Daoy (cell line): ENCODE data around the gene SH3YL1. TPM values are rescaled to one million over a fixed set of nuclear protein-coding genes. Genes with fewer than 3 reads are reported as not detected.
A peak's percentile ranks its signal among the peaks of the same experiment; 100 is the strongest.

ENCODE experiments used
- DNase-seq: peaks from one replicate; pipeline ENCODE4 v3.0.0-alpha.2; 2015; ENCODE audit warnings: low read depth
- total RNA-seq: library from RNA; depleted of rRNA; stranded (reverse); fragments of >200 nt; shearing (Covaris generic); gene quantifications from 2 replicates; pipeline ENCODE4 v1.2.3, GENCODE V29; 2014

Gene SH3YL1
- total RNA-seq, 1 experiment from 2014 or later: 36.4 TPM

GRCh38 chr2:282371-283263 lies 18.8 kb upstream of the SH3YL1 start:
- no peak for DNase-seq

- DNase-seq: no peak
Observed at GRCh38 chr2:281381-281780, 17.5 kb upstream of the SH3YL1 start.

DNA sequence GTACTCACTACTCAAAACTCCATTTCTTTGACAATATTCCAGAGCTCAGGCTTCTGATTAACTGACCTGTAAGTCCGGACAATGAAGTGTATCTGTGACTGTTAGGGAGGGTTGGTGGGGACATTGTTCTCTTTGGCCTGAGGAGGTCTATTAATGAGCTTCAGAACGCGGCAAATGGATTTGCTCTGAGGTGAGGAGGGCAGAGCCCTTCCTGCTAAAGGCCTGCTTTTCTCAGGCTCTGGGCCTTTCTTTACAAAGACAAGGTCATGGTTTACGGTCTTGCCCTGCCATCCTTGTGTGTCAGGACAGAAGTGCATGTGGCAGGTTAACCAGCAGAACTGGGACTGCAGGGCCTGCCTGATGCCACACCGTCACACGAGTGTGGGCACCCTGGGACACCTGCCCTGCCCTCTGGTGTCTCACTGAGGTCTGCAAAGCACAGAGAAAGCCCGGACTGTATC lies 16.8 kb upstream of the SH3YL1 start:
- no peak for DNase-seq

DNA sequence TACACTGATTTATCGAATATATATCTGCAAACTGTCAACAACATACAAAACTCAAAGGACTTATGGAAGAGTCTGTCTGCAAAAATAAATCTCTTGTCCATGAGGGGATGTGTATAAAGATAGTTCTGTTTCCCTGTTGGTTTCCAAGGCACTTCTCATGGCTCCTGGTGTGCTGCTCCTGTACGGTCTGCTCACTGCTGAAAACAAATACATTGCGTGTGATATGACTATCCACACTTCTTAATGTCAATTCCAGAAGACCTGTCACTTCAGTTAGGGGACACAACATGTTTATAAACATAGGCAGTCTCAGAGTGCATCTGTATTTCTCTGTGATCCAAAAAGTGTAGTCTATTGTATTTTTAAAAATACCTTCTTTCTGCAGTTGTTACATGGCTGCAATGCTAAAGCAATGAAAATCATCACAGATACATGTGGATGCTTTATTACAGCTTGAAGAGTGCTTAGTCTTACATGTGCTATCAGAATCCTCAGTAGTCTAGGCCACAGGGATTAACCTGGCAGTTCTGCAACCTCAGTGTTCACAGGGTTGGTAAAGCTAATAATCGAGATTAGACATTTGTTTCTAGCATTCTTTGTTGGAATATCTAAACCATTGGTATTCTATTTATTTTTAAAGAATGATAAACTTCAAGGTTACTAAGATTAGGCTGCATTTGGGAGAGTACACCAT lies 16.3 kb upstream of the SH3YL1 start:
- no peak for DNase-seq

GRCh38 chr2:279366-279765 lies 15.5 kb upstream of the SH3YL1 start:
- DNase-seq: no peak

- no peak for DNase-seq
Observed at GRCh38 chr2:278927-279320, 15.1 kb upstream of the SH3YL1 start.

DNA sequence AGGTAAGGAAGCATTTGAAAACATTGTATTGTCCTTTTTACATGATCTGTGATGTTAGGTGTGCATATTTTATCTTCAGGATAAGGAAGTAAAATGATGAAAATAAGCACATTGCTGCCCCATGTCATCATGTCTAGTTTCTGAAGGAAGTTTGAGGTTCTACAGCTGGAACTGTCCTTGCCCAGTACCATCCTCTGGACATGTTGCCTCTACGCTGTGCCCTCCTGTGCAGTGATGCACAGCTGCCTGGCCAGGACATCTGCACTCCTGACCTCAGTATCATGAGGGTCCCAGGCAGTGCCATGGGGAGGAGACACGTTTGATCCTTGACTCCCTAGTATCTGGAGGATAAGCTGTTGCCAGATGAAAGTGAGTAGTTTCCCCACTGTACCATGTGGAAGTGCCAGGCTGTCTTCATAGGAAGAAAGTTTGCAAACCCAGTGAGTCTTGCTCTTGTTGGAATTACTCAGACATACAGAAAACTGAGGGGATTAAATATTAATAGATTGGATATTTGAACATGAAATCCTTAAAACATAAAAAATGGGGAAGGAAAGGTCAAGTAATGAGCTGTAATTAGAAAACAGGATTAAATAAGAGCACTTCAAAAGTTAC lies 14.6 kb upstream of the SH3YL1 start:
- no peak for DNase-seq

GRCh38 chr2:275466-275865 lies 11.6 kb upstream of the SH3YL1 start:
- no peak for DNase-seq

GRCh38 chr2:274503-274902 lies 10.7 kb upstream of the SH3YL1 start:
- DNase-seq: no peak

GRCh38 chr2:273333-273732 lies 9.5 kb upstream of the SH3YL1 start:
- no peak for DNase-seq

- no peak for DNase-seq
Observed at GRCh38 chr2:271917-272316, 8.1 kb upstream of the SH3YL1 start.

DNA sequence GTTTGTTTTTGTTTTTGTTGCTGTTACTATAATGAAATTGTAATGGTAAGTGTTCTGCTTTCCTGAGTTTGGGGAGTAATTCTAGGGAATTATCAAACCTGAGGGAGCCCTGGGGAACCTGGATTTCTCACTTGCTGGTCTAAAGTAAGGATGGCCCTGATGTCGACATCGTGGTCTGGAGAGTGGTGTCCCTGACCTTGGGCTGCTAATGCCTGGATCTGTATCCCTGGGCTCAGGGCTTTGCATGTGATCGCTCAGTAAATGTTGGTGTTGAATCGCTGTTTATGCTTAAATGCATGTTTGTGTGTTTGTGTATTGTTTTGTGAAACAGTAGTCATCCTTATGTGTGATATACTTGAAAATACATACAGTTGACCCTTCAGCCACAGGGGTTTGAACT lies 7.0 kb upstream of the SH3YL1 start:
- DNase-seq: no peak

DNA sequence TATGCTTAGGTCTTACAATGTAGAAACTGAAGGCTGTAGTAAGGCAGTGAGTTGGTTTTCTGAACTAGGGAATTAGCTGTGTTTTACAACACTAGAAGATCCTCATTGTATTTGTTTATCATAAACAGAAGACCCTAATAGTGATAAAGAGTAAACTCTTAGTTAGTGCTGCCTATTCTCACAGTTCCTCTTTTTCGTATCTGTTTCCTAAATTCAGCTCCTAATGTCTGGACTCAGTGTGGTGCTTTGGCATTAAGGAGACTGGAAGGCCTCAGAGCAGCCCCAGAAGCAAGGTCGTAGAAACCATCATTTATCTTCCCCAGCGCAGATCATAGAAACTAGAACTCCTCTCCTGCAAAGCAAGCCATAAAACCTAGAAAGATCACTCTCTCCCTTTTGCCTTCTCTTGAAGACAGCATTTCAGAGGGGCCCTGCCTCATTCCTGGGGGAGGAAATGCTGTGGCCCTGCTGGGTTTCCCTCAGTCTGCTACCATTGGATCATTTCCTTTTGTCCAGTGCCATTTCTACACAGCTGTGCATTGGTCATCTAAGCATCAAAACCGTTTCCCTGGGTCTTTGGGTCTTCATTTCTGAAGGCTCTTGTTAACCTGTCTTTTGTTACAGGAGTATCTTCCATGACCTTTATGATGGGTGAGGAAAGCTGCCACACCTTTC lies 5.7 kb upstream of the SH3YL1 start:
- no peak for DNase-seq

DNA sequence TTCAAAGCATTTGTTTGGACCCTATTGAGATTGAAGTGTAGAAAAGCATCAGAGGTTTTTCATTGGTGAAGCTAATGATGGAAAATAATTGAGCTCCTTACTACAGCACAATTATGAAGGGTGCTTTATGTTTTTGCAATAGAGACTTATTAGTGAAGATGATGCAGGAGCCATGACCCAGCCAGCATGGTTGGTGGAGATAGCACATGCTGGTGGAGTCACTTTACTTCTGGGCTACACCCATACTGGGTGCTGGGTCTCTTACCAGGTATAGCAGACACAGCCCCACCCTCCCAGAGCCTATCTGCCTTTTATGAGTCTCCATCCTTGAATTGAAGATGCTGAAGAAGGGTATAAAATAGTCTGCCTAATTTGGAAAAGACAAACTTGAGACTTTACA lies 4.5 kb upstream of the SH3YL1 start:
- no peak for DNase-seq

GRCh38 chr2:264493-265468 lies 949 bp upstream of the SH3YL1 start, which contains the start of gene ACP1:
Gene ACP1 (plus strand): TSS chr2:264947. CDS start chr2:264965, 18 bp downstream.
- DNase-seq: peak; percentile 98

DNA sequence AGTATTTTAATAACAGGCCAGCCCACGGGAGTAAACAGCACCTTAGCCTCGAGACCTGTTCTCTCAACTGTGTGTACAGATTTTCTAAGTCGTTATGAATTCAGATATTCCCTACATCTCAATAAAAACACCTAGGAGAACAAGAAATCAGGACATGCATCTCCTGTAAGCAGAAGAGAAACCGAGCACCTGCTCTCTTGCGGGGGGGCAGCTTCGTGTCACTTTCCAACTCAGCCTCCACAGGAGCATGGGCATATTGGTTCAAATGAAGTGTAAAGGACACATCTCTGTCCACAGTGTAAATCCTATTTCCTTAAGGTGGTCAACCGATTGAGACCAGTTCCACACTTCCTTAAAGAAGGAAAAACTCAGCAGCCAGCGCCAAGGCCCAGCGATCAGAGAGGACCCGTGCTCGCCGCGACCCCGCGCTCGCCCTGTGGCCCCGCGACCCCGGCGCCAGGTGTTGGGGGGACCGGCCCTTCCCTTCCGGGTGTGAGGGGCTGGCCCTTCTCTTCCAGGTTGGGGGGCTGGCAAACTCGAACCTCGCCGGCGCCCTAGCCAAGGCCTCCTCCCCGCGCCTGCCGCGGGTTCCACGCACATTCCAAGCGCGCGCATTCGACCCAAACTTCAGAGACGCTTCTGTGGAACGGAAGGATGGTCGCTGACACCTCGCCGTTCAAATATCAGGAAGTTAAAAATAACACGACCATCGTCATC lies 652 bp downstream of the SH3YL1 start:
- DNase-seq: no peak

GRCh38 chr2:262117-262516 lies 1.7 kb downstream of the SH3YL1 start:
- DNase-seq: no peak

DNA sequence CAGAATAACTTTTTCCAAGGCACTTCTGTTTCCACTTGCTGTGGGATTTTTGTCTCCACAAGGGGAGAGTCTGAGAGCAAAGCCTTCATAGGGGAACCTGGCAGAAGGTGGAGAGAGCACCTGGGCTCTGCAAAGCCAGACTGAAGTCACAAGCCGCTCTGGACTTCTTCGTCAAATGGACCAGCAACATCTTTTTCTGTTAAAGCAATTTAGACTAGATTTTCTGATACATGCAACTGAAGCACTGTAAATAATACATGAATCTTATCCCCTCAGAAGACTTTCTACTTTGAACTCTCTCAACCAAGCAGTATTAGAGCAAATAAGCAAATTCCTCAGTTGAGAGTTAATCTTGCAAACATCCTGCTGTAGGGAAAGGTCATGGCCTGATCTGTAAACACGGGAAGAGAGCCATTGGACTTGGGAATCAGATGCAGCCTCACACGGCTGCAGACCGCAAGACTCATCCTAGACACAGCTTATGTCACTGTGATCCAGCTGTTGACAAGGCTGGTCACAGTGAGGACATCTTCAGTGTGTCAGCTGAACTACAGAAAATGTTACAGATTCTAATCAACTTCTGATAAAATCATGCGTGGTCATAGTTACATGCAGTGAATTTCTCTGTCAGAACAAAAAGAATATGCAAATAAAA lies 3.2 kb downstream of the SH3YL1 start:
- no peak for DNase-seq

GRCh38 chr2:259789-260331 lies 4.0 kb downstream of the SH3YL1 start:
- no peak for DNase-seq
